BE2C (cell line): ENCODE results near the gene FAM210A.

Experiments used
- DNase-seq: peaks from one replicate; pipeline ENCODE4 v3.0.0-alpha.2; 2020
- H3K27me3 ChIP-seq: fragments of 250-450 bp; sonication (Bioruptor Pico); 2 replicates; pipeline ENCODE4 v1.5.1; 2020; ENCODE audit warnings: mild to moderate bottlenecking
- H3K36me3 ChIP-seq: fragments of 250-450 bp; sonication (Bioruptor Pico); 2 replicates; pipeline ENCODE4 v1.5.1; 2020; ENCODE audit warnings: mild to moderate bottlenecking
- H3K4me1 ChIP-seq: fragments of 250-450 bp; sonication (Bioruptor Pico); 2 replicates; pipeline ENCODE4 v1.5.1; 2020
- H3K4me3 ChIP-seq: 2 replicates; pipeline ENCODE4 v1.5.1; 2011; ENCODE audit warnings: low read depth, low read length
- H3K9me3 ChIP-seq: fragments of 250-450 bp; sonication (Bioruptor Pico); 2 replicates; pipeline ENCODE4 v1.5.1; 2020
- TF ChIP-seq, protein P1 (sequence below): IDR thresholded peaks from 2 replicates; pipeline ENCODE4 v1.5.1; 2012; ENCODE audit warnings: mild to moderate bottlenecking, low read depth, low read length

Gene FAM210A

GRCh38 chr18:13653746-13654433 lies 72.5 kb downstream of the FAM210A start:
- TF ChIP-seq, protein P1, sequence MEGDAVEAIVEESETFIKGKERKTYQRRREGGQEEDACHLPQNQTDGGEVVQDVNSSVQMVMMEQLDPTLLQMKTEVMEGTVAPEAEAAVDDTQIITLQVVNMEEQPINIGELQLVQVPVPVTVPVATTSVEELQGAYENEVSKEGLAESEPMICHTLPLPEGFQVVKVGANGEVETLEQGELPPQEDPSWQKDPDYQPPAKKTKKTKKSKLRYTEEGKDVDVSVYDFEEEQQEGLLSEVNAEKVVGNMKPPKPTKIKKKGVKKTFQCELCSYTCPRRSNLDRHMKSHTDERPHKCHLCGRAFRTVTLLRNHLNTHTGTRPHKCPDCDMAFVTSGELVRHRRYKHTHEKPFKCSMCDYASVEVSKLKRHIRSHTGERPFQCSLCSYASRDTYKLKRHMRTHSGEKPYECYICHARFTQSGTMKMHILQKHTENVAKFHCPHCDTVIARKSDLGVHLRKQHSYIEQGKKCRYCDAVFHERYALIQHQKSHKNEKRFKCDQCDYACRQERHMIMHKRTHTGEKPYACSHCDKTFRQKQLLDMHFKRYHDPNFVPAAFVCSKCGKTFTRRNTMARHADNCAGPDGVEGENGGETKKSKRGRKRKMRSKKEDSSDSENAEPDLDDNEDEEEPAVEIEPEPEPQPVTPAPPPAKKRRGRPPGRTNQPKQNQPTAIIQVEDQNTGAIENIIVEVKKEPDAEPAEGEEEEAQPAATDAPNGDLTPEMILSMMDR = no peak
- Histone ChIP-seq H3K4me1 (no peaks in the 10 kb centered on the region), H3K36me3 (no peaks in the 10 kb centered on the region), H3K27me3 (no peaks in the 10 kb centered on the region), H3K4me3 (no peak overlapping the region), H3K9me3 (no peaks in the 10 kb centered on the region)
- DNase-seq = no peak

- DNase-seq = no peak
- TF ChIP-seq, protein P1 = no peak
- Histone ChIP-seq H3K9me3 (no peaks in the 10 kb centered on the region), H3K4me1 (no peaks in the 10 kb centered on the region), H3K27me3 (no peaks in the 10 kb centered on the region), H3K4me3 (no peak overlapping the region), H3K36me3 (no peaks in the 10 kb centered on the region)
Measured at GRCh38 chr18:13649397-13650390, 76.7 kb downstream of the FAM210A start.

GRCh38 chr18:13647761-13648160 lies 78.6 kb downstream of the FAM210A start:
- Histone ChIP-seq H3K9me3 (no peaks in the 10 kb centered on the region), H3K27me3 (no peaks in the 10 kb centered on the region), H3K36me3 (no peaks in the 10 kb centered on the region), H3K4me1 (no peaks in the 10 kb centered on the region), H3K4me3 (no peak overlapping the region)
- TF ChIP-seq, protein P1 = no peak
- no peak for DNase-seq

DNA sequence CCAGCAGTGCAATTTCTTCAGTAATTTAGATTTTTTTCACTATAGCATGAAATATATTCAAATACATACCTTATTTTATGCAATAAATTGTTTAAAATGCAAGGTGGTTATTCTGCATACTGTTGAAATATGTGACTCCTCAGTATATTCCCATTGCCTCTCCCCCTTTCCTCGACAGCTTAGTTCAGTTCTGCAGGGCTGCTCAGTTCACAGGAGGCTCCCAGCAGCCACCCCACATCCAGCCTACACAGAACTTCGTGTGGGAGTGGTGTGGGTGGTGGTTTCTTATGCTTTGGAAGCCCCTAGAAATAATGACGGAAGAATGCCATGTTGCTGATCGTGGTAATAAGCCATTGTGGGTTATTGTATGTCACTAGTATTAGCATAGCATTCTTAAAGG lies 79.7 kb downstream of the FAM210A start:
- H3K4me1 ChIP-seq = no peaks in the 10 kb centered on the region
- TF ChIP-seq, protein P1 = no peak
- H3K9me3 ChIP-seq = no peaks in the 10 kb centered on the region
- no peak for DNase-seq
- no peaks in the 10 kb centered on the region for H3K27me3 ChIP-seq
- H3K4me3 ChIP-seq = no peak overlapping the region
- no peaks in the 10 kb centered on the region for H3K36me3 ChIP-seq

GRCh38 chr18:13645093-13645492 lies 81.3 kb downstream of the FAM210A start:
- H3K36me3 ChIP-seq = no peaks in the 10 kb centered on the region
- no peaks in the 10 kb centered on the region for H3K27me3 ChIP-seq
- no peak overlapping the region for H3K4me3 ChIP-seq
- TF ChIP-seq, protein P1 = no peak
- DNase-seq = no peak
- H3K4me1 ChIP-seq = no peaks in the 10 kb centered on the region
- H3K9me3 ChIP-seq = no peaks in the 10 kb centered on the region
